GM23338 (cell line): ENCODE data around the gene EEPD1. TPM values are rescaled to one million over a fixed set of nuclear protein-coding genes. Genes with fewer than 3 reads are reported as not detected.

Experiments used
- ATAC-seq: fragments of 200-7000 bp; cut with Tn5 transposase; 3 replicates; pipeline ENCODE4 v1.9.1; 2020
- DNase-seq: peaks from one replicate; pipeline ENCODE4 v3.0.0-alpha.2; 2015; ENCODE audit warnings: low spot score
- H2AFZ ChIP-seq: fragments of 200-600 bp; sonication (generic); 2 replicates; pipeline ENCODE4 v1.8.0; 2016; ENCODE audit warnings: antibody characterized with exemption, mild to moderate bottlenecking, moderate library complexity
- H3F3A ChIP-seq: fragments of 200-600 bp; sonication (generic); replicated peaks from 2 replicates; pipeline ENCODE4 v1.8.0; 2017; ENCODE audit warnings: antibody characterized with exemption, mixed run types, low read depth
- H3K27ac ChIP-seq: fragments of 200-600 bp; sonication (generic); 2 replicates; pipeline ENCODE4 v1.6.1; 2016; ENCODE audit warnings: low read depth
- H3K27me3 ChIP-seq: fragments of 200-600 bp; sonication (generic); 2 replicates; pipeline ENCODE4 v1.8.0; 2016; ENCODE audit warnings: mild to moderate bottlenecking, mixed run types, moderate library complexity; ENCODE audit not compliant: insufficient read depth
- H3K36me3 ChIP-seq: fragments of 200-600 bp; sonication (generic); 2 replicates; pipeline ENCODE4 v1.8.0; 2016; ENCODE audit warnings: mild to moderate bottlenecking; ENCODE audit not compliant: insufficient read depth
- H3K4me1 ChIP-seq: fragments of 200-600 bp; sonication (generic); 2 replicates; pipeline ENCODE4 v1.8.0; 2016; ENCODE audit warnings: mild to moderate bottlenecking, moderate library complexity; ENCODE audit not compliant: insufficient read depth
- H3K4me2 ChIP-seq: fragments of 200-600 bp; sonication (generic); 2 replicates; pipeline ENCODE4 v1.7.1; 2017; ENCODE audit warnings: mixed run types
- H3K4me3 ChIP-seq: fragments of 200-600 bp; sonication (generic); 2 replicates; pipeline ENCODE4 v1.6.1; 2016; ENCODE audit warnings: mixed run types
- H3K79me2 ChIP-seq: fragments of 200-600 bp; sonication (generic); replicated peaks from 2 replicates; pipeline ENCODE4 v1.8.0; 2017; ENCODE audit warnings: mild to moderate bottlenecking; ENCODE audit not compliant: insufficient read depth
- H3K9me2 ChIP-seq: fragments of 200-600 bp; sonication (generic); 2 replicates; pipeline ENCODE4 v1.8.0; 2017; ENCODE audit not compliant: insufficient read depth
- H4K20me1 ChIP-seq: fragments of 200-600 bp; sonication (generic); replicated peaks from 2 replicates; pipeline ENCODE4 v1.8.0; 2017; ENCODE audit warnings: mild to moderate bottlenecking; ENCODE audit not compliant: insufficient read depth
- H3K27ac Mint-ChIP-seq: 2 replicates; pipeline ENCODE4 v1.8.0; 2020; ENCODE audit warnings: inconsistent platforms, mild to moderate bottlenecking, moderate library complexity, mixed read lengths
- H3K27me3 Mint-ChIP-seq: 3 replicates; pipeline ENCODE4 v1.8.0; 2022; ENCODE audit warnings: low read depth, mild to moderate bottlenecking, moderate library complexity, mixed read lengths, inconsistent platforms; ENCODE audit not compliant: insufficient read depth, poor library complexity
- H3K36me3 Mint-ChIP-seq: 3 replicates; pipeline ENCODE4 v1.8.0; 2021; ENCODE audit warnings: low read depth, mild to moderate bottlenecking, inconsistent platforms, moderate library complexity, mixed read lengths
- H3K4me1 Mint-ChIP-seq: 3 replicates; pipeline ENCODE4 v1.8.0; 2020; ENCODE audit warnings: mild to moderate bottlenecking, inconsistent platforms, mixed read lengths
- H3K4me3 Mint-ChIP-seq: 3 replicates; pipeline ENCODE4 v1.8.0; 2021; ENCODE audit warnings: moderate library complexity, mild to moderate bottlenecking, inconsistent platforms, mixed read lengths
- H3K9me3 Mint-ChIP-seq: 3 replicates; pipeline ENCODE4 v1.8.0; 2020; ENCODE audit warnings: moderate library complexity, mild to moderate bottlenecking, inconsistent platforms, mixed read lengths
- CREB1 ChIP-seq: fragments of 250-450 bp; sonication (Bioruptor Pico); IDR thresholded peaks from 2 replicates; pipeline ENCODE4 v1.5.0; 2020; ENCODE audit warnings: low read depth, mild to moderate bottlenecking, moderate library complexity
- CTCF ChIP-seq, 2 experiments: fragments of 200-600 bp in 1 of 2; sonication (generic) in 1 of 2; conservative IDR thresholded peaks; 2 replicates each; pipeline versions ENCODE4 v1.5.1 to v1.6.1; 2016 to 2017; ENCODE audit warnings: antibody characterized with exemption in 2 of 2, low read depth in 2 of 2, mild to moderate bottlenecking in 2 of 2, moderate library complexity in 1 of 2
- EZH2 ChIP-seq: fragments of 200-600 bp; sonication (generic); IDR thresholded peaks from one replicate; pipeline ENCODE4 v1.8.0; 2017; ENCODE audit warnings: antibody characterized with exemption, mild to moderate bottlenecking, low read depth; ENCODE audit not compliant: unreplicated experiment
- EZH2phosphoT487 ChIP-seq: fragments of 200-600 bp; sonication (generic); IDR thresholded peaks from one replicate; pipeline ENCODE4 v1.8.1; 2018; ENCODE audit warnings: antibody characterized with exemption; ENCODE audit not compliant: unreplicated experiment
- JUNB ChIP-seq: IDR thresholded peaks from one replicate; pipeline ENCODE4 v1.6.1; 2016; ENCODE audit warnings: antibody characterized with exemption; ENCODE audit not compliant: unreplicated experiment
- NANOG ChIP-seq: IDR thresholded peaks from 2 replicates; pipeline ENCODE4 v1.6.1; 2016; ENCODE audit warnings: antibody characterized with exemption, borderline replicate concordance
- POLR2AphosphoS5 ChIP-seq: IDR thresholded peaks from 2 replicates; pipeline ENCODE4 v1.6.1; 2016; ENCODE audit warnings: antibody characterized with exemption, low read depth
- REST ChIP-seq: IDR thresholded peaks from one replicate; pipeline ENCODE4 v1.6.1; 2018; ENCODE audit warnings: antibody characterized with exemption; ENCODE audit not compliant: unreplicated experiment
- STAT1 ChIP-seq: IDR thresholded peaks from one replicate; pipeline ENCODE4 v1.6.1; 2016; ENCODE audit warnings: antibody characterized with exemption; ENCODE audit not compliant: unreplicated experiment
- ZNF114 ChIP-seq: fragments of 250-450 bp; sonication (Bioruptor Pico); IDR thresholded peaks from 2 replicates; pipeline ENCODE4 v1.5.0; 2020; ENCODE audit warnings: mild to moderate bottlenecking, moderate library complexity
- ZNF331 ChIP-seq: fragments of 250-450 bp; sonication (Bioruptor Pico); IDR thresholded peaks from 2 replicates; pipeline ENCODE4 v1.5.0; 2020; ENCODE audit warnings: low read depth, mild to moderate bottlenecking, moderate library complexity
- ZNF462 ChIP-seq: fragments of 250-450 bp; sonication (Bioruptor Pico); IDR thresholded peaks from 2 replicates; pipeline ENCODE4 v1.5.0; 2020; ENCODE audit warnings: mild to moderate bottlenecking, moderate library complexity
- polyA plus RNA-seq: library from polyadenylated mRNA; unstranded; fragments of >200 nt; fragmentation: Nextera tagmentation; extraction: Ambion mirVana; gene quantifications from 2 replicates; pipeline ENCODE4 v1.2.1, GENCODE V29; 2016
- total RNA-seq: library from RNA; depleted of rRNA; stranded (reverse); fragments of >200 nt; shearing (Covaris generic); gene quantifications from 2 replicates; pipeline ENCODE4 v1.2.3, GENCODE V29; 2014

EEPD1 gene
- total and polyA plus RNA-seq, 2 experiments from 2014 or later: 4.1 to 17.1 TPM

- Histone ChIP-seq H3K4me1 (no peaks in the 10 kb centered on the region), H3K4me3 (no peak overlapping the region), H2AFZ (no peak overlapping the region), H3K9me2 (no peaks in the 10 kb centered on the region), H3K79me2 (no peaks in the 10 kb centered on the region), H3K4me2 (no peak overlapping the region), H3K27me3 (no peaks in the 10 kb centered on the region), H4K20me1 (no peaks in the 10 kb centered on the region), H3F3A (no peaks in the 10 kb centered on the region), H3K27ac (no peak overlapping the region), H3K36me3 (no peaks in the 10 kb centered on the region)
- DNase-seq (no peak), ATAC-seq (no peak)
- no peak for TF ChIP-seq ZNF462 (CRISPR knock-in tag)
- TF ChIP-seq NANOG: no peak
- no peak for TF ChIP-seq EZH2phosphoT487
- no peak for TF ChIP-seq CREB1
- no peak for TF ChIP-seq ZNF331 (CRISPR knock-in tag)
- no peak for TF ChIP-seq EZH2
- TF ChIP-seq STAT1: no peak
- no peak for TF ChIP-seq POLR2AphosphoS5
- no peak for TF ChIP-seq REST
- TF ChIP-seq JUNB: no peak
- TF ChIP-seq CTCF (conservative IDR thresholded peaks at IDR 0.05; ENCODE audit: low read depth in 2 of 2): no peak
- no peak for TF ChIP-seq ZNF114 (CRISPR knock-in tag)
- H3K4me3 Mint-ChIP-seq: no peak overlapping the region
- peaks cover 3% of the 10 kb centered on the region; the same call in 1 of the 3 replicates for H3K9me3 Mint-ChIP-seq
- no peak overlapping the region for H3K27ac Mint-ChIP-seq
- H3K4me1 Mint-ChIP-seq: peaks cover 3% of the 10 kb centered on the region; the same call in 2 of the 3 replicates
- no peaks in the 10 kb centered on the region for H3K36me3 Mint-ChIP-seq
- no peaks in the 10 kb centered on the region for H3K27me3 Mint-ChIP-seq
Observed at GRCh38 chr7:36129048-36129534, 24.0 kb upstream of the EEPD1 start.
